Left renal cortex interstitium (tissue), 4 donors: Measurements from ENCODE around the gene F13A1. TPM values are rescaled to one million over a fixed set of nuclear protein-coding genes. Genes with fewer than 3 reads are reported as not detected.
"Not testable (repeated sequence)": the region's sequence is repeated elsewhere in the genome, so short reads cannot be mapped to it uniquely, and the experiment has no call there.

Source experiments
- DNase-seq, 4 donors: peaks; one replicate each; pipeline ENCODE4 v3.0.0-alpha.2; 2013; ENCODE audit warnings: low read depth in 4 of 4, low spot score in 2 of 4, missing footprints in 1 of 4
- polyA plus RNA-seq, 4 donors: library from polyadenylated mRNA; unstranded; fragments of 120-200 nt; gene quantifications; one replicate each; pipeline ENCODE4 v1.2.1, GENCODE V29; 2013; ENCODE audit not compliant: insufficient read length in 4 of 4

The F13A1 gene
- polyA plus RNA-seq, 4 donors, result 10.9 to 18.7 (median 12.4) TPM

DNA sequence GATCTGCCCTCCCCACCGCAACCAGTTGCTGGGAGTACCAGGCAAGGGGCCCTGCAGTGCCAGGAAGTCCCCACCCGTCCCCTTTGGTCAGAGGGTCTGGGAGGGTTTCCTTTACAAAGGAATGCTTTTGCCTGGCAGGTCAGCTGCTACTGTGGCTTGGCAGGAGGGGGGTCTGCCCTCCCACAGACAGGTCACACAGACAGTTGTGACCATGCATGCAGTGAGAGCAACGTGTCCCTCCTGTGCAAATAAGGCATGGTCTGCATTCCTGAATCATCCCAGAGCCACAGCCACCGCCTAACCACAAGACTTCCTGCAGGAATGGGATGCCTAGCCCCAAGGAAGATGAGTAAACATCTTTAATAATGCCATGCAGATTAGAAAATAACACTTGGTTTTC, 439 bp upstream of the F13A1 start:
- DNase-seq, result no peak

DNA sequence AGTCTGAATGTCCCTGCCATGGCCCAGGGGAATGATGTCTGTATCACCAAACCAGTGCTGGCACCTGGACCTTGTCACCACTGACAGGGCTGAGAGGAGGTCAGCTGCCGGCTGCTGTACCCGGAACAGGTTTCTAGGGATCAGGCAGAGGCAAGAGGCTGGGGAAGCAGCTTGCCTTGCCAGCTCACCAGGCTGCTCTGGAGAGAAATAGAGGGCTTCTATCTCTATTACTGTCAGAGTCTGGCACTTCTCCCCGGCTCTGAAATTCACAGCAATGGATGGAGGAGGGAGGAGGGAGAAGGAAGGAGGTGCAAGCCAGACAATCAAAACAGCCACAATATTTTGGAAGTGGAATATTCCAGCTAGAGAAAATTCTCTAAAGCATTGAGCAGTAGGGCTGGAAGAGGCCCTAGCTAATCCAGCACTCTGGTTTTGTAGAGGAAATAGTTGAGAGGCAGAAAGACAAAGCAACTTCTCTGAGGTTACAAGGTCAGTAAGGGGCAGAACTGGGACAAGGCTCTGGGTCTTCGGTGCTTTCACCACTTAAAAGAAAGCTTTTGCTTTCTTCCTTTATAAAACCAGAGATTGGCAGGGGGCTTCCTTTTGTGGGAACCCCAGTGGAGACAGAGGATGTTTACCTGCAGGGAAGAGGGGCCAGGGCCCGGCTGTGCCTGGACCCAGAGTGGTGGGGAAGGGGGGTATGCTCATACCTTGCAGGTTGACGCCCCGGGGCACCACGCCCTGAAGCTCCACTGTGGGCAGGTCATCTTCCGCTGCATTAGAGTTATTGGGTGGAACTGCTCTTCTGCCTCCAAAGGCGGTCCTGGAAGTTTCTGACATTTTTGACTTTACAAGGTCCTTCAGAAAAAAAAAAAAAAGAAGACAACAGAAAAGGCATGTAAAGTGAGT, 2.4 kb downstream of the F13A1 start:
- DNase-seq, result no peak

DNA sequence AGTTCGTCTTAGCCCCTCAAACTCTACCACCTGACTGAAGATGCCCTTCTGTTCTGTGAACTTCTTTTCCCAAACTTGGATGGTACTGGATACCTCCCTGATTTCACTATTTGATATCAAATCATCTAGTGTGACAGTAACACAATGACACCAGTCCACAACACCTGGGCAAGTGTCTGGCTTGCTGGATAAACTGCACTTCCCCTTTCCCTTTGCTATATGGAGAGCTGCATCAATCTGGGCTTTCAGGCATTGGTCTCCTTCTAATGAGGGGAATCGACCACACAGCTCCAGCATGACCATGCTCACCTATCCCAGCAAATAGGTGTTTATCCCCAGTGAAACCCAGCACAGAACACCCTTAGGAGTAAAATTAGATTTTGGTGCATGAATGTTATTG, 3.1 kb downstream of the F13A1 start:
- DNase-seq, result no peak

DNA sequence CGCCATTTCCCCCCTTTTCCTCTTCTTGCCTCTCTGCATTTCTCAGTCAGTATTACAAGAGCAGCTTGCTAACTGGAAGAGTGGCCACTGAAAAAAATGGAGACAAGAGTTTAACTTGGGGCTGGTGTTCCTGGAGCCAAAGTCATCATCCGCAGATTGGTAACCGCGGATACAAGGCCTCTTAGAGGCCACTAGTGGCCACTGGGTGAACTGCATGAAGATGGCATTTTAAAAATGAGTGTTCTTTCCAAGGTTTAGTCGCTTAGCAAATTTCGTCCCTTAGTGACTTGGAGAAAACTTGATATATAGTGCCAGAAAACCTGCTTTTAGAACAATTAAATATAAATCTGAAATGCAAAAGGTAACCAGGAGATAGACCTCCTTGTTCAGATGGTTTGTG, 4.8 kb downstream of the F13A1 start:
- DNase-seq, result no peak

DNA sequence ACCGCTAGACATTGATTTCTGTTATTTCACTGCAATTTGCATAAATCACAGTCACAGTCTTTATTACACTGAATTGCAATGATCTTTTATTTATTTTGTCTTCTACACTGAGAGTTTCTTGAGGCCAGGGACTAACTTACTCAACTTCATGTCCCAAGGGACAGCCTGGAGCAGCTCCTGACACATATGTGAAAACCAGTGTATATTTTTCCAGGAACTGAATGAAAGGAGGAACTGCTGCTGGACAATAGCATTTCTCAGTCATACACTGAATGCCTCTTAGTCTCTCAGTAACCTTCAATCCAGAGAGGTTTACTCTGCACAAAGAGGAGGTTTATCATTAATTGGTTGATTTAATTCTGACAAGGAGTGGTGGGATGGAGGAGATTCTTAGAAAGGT, 5.9 kb downstream of the F13A1 start:
- no peak for DNase-seq

DNA sequence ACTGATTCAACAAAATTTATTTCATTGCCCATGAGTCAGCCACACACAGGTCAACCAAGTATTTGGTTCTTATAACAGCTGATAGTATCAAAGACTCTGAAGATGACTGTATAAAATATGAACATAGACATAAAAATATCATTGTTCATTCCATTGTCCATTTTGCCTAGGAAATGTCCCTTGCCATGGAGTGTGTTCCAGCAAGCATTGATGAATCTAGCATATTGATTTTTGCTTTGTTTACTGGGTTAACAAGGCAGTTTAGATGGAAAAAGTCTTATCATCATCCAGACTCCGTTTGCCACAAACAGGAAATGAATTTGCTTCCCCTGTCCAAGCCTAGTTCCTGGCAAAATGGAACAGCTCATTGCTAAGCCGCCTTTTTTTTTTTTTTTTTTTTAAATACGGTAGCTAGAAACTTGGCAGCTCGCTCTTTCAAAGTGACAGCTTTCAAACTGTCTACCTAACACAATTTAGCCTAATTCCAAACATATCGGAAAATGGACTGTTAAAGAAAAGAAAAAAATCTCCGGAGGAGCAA, 7.5 kb downstream of the F13A1 start:
- no peak for DNase-seq

DNA sequence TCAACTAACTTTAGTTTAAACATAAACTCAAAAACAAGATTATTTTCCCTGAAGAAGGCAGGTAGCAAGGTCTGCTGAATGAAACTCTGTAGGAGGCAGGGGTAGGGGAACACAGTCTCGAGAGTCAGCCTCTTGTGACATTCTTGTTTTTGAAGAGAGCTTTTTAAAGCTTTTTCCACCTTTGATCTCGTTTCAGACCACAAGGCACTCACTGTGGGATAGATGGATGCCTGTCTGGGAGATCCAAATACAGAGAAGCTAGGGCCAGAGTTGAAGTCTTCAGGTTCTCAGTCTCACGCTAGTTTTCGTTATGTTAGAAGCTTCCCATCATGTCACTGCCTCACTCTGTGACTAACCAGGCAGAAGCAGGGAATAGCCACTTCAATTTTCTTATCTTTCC, 14.9 kb downstream of the F13A1 start:
- DNase-seq, result no peak

DNA sequence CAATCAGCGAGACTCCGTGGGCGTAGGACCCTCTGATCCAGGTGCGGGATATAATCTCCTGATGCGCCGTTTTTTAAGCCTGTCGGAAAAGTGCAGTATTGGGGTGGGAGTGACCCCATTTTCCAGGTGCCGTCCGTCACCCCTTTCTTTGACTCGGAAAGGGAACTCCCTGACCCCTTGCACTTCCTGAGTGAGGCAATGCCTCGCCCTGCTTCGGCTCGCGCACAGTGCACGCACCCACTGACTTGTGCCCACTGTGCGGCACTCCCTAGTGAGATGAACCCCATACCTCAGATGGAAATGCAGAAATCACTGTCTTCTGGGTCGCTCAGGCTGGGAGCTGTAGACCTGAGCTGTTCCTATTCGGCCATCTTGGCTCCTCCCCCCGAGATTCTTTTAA, 20.1 kb downstream of the F13A1 start:
- DNase-seq, result not testable (repeated sequence)

DNA sequence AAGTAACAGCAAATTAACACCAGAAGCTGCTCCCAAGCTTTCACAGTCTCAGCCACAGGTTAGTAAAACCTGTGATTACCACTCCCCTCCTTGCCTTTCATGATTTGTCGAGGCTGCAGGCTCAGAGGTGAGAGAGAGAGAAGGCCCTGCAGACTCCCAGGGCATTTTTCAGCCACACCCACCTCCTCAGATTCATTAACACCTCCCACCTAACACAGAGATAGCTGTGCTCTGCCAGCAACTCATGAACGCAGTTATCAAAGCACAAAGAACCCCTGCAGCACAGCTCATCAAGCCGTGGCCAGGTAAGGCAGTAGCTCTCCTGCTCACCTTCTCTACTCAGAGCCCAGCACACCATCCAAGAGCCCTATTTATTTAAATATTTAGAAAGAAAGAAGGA, 27.1 kb downstream of the F13A1 start:
- no peak for DNase-seq

DNA sequence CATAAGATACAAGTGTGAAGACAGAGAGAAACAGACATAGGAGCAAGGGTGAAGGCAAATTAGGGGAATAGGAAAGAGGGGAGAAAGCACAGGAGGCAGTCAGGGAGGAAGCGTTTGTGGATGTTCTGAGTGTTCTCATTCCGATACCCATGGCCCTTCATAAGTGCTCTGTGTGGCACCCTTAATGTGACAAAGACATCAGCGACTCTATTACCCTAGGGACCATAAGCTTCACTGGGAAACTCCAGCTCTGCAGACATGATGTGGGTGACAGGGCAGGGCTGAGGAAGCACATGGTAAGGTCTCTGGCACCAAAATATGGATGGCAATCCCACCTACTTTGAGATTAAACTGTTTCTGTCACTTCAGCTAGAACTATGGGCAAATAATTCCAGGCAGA, 33.0 kb downstream of the F13A1 start:
- no peak for DNase-seq

DNA sequence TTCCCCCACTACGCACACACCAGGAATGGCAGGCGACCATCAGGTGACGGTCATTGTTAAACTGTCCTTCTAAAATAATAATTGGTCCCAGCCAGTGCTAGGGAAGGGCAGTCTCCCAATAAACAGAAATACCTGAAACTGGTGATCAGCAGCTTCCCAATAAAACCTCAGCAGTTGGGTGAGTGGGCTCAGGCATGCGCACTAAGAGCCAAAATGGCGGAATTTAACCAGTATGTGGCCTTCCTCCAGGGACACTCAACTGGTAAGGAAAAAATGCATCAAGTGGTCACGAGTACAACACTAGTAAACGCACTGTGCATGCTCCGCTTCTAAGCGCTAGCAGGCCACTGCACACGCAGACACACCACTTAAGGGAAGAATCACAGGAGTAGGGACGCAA, 34.8 kb downstream of the F13A1 start:
- DNase-seq, result no peak

DNA sequence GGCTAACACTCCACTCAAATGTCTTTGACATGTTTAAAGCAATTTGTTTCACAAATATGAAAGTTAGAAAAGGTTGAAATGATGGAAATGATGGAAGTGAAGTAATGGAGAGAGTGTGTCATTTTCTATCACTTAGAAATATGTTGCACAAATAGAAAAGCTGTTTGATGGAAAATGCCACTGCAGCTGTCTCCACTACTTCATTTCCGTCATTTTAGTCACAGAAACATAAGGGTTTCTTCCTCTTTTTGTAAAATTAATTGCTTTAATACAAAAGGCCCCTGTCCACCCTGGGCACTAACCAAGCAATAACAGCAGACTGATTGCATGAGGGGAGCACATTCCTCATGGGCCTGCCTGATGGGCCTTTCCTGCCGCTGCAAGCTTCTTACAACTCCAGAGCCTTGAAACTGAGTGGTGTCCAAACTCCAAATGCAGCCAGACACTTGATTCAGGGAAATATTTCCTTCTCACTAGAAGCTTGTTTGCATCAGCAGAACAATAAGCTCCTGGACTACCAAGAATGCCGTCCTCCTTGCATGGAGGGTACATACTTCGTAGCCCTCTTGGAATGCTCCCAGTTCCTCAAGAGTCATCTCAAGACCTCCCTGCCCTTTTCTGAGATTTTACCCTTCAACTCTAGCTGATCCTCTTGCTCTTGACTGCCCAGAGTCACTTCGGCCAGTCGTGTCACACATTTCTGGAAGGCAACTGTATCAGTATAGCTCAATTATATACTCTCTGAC, 36.1 kb downstream of the F13A1 start:
- DNase-seq, result no peak

DNA sequence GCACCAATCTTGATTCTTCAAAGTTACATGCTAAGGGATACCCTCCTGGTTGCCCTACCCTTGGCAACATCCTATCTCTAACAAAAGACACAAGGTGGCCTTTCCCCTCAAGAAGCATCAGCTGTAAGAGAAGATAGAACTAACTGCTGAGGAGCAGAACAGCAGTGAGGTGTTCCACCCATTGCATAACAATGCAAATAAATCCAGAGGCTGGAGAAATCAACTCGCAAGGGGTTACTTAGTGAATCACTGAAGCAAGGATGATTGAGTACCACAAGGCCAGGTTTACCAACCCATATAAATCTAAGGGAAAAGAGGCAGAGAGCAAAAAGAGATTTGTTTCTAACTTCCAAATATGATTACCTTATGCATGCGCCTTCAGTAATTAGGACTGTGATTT, 36.7 kb downstream of the F13A1 start:
- no peak for DNase-seq

DNA sequence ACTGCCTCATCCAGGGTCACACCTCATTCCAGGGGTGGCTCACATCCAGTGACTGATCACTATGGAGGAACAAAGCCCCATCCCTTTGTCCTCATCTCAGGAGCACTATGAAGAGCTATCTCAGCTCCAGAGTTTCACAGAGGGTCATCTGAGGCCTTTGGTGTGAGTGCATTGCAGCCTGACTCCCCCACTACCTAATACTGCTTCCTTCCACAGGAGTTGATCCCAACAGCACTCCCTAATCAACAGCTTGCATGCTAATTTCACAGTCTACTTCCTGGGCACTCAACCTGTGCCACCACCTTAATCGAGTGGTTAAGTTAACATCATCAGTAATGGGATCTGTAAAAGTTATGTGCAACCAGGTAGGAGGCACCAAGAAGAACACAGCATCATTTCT, 37.7 kb downstream of the F13A1 start:
- DNase-seq, result no peak

DNA sequence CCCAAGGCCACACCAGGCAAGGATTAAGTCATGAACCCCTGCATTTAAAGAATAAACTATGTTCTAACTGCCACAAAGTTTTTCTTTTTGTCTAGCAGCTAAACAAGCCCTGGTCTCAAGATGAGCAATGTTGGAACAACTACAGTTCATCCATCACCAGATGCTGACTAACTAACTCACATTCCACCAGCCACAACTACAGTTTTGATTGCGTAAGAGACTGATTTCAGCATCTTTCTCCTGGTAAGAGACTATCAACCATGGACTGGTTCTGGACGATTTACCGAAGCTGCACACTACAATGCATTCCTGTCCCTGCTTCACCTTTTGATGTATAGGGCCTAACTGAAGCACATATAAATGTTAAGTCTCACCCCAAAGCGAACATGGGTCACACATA, 43.0 kb downstream of the F13A1 start:
- no peak for DNase-seq

DNA sequence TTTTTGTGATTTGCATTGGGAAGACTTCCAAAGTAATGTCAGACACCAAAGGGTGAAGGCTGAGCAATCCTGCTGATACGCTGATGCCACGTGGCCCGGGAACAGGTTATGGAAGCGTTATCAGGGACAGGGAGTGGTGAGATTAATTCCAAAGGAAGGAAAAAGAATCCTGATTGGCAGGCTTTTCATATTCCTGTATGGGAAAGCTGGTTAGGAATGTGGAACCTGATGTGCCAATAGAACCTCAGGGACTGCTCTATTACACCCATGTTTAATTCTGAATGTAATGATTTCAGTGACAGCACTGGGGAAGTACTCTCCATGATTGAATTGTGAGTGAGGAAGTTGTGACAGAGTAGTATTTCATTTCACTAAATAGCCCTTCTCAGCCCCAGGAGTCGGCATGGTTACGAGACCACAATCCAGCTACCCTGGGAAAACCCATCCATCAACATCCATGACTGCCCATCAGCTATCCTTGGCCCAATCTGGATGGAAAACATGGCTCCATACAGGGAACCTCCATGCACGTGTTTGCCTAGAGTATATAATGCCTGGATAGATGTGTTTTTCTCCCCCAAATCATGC, 49.4 kb downstream of the F13A1 start:
- no peak for DNase-seq

DNA sequence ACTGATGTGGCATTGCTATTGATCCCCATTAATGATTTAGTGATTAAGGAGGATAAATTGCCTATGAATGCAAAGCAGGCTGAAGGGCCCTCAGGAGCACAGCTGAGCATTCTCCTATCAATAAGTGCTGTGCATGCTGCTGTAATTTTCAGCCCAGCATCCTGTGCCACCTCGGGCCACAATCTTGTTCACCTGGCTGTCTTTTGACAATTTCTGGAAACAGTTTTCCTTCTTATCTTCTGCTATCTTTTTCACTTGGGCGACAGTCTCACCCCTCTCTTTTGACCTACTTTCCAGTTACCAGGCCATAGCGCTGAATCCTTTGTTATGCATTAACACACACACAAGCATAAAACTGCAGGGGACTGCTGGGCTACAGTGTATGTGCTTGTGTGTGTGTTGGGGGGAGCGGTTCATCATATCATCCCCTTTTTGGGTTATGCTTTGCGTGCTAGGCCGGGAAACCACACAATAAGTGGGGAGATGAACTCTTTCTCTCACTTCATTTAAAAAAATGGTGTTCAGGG, 60.2 kb downstream of the F13A1 start:
- no peak for DNase-seq

DNA sequence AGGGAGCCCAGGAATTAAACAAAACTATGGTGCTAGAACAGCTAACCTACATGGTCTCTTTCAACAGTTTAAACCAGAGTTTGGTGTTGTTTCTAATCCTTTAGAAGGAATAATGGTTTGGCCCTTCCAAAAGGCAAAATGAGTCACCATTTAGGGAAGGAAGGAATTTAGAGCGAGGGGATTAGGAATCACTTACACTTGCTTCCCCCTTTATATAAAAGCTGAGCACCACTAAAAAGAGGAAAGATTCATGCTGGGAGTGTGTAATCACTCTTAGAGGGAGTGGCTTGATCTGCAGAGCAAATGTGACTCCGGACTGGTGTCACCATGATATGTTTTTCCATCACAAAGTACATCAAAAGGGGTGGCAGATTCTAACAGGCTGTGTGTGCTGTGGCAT, 63.6 kb downstream of the F13A1 start:
- no peak for DNase-seq

DNA sequence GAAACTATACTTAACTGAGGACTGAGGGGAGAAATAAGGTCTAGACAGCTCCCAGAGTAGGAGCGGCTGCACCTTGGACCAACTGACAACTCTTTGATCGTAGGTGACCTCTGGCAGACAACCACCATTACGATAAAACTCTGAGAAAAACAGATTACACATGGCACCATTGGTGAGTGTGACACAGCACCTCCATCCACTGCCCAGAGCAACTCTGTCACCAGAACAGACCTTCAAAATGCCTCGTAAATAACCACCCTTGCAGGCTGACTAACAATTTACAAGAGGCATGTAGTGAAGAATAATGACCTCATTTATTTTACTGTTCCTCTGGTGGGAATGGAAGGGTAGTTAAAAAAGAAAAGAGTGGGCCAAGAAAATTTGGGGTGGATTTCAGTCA, 64.2 kb downstream of the F13A1 start:
- DNase-seq, result no peak

DNA sequence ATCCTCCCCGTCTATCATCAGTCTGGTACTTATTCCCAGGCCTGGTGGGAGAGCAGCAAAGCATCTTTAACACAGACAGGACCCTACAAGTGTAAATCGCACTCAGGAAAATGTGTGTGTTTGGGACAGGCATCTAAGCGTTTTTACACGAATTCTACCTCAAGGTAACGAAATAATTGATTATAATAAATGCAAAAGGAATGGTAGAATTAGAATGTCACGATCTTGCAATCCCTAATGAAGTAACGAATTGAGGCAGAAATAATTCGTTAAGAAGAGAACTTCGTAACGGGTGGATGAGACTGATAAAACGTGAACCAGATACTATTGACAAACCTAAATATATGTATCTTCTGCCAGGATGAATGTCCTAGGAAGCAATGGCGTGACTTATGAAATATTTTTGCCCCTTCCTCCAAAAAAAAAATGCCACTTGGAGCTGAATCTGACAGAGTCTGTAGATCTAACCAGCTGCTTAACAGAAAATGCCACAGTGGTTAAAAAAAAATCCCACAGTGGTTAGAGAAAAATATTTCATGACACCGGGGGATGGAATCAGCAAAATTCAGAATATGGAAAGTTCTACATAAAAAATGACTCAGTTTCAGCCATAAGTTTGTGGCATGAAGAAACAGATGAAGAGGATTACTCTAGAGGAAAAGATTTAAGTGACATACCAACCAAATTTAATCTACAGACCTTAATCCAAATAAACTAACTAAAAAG, 68.7 kb downstream of the F13A1 start:
- DNase-seq, result no peak

DNA sequence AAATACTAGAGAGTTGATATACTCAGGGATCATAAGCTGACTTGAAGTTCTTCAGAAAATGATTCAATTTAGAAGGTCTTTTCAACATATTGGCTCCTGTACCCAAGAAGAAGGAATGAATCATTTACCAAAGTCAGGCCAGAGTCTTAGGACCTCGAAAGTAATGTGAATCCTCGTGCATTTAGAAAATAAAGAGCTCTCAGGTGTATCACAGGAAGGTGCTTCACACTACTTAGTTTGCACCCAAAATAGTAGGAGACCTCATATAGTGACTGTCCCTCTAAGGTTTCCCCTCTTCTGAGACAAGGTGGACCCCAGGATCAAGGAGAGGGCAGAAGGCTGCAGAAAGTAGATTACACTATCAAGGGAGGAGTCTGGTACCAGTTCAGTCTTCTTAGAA, 71.8 kb downstream of the F13A1 start:
- DNase-seq, result no peak
